ENCODE results near the gene NEK7. TPM values are rescaled to one million over a fixed set of nuclear protein-coding genes. Genes with fewer than 3 reads are reported as not detected.

NEK7 gene
- total RNA-seq, 3 donors from 2014 or later: 82.3 to 187 (median 105) TPM

DNA sequence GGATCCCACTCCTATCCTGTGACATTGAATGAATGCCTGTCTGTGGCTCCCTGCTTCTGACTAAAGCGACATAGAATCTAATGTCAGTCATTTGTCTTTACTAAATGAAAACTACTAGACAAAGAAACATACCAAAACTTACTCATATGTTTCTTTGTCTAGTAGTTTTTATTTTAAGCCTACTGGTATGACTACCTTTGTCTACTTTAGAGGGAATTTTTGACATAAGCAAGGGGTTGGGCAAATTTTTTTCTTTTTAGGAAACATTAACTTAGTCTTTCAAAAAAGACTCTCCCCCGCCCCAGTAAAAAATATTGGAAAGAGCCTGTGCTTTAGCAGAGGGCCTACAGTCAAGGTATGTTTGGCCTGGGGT lies 4.9 kb downstream of the NEK7 start:
- no peaks in the 10 kb centered on the region for H3K36me3 ChIP-seq
- no peak overlapping the region for H3K4me3 ChIP-seq
- intact Hi-C loops (cut with DNase I; ENCODE audit: low total_unique reads): no loop called here
- peaks cover 0 to 6% of the 10 kb centered on the region in 2 donors for H3K4me1 ChIP-seq
- TF ChIP-seq, protein P1, sequence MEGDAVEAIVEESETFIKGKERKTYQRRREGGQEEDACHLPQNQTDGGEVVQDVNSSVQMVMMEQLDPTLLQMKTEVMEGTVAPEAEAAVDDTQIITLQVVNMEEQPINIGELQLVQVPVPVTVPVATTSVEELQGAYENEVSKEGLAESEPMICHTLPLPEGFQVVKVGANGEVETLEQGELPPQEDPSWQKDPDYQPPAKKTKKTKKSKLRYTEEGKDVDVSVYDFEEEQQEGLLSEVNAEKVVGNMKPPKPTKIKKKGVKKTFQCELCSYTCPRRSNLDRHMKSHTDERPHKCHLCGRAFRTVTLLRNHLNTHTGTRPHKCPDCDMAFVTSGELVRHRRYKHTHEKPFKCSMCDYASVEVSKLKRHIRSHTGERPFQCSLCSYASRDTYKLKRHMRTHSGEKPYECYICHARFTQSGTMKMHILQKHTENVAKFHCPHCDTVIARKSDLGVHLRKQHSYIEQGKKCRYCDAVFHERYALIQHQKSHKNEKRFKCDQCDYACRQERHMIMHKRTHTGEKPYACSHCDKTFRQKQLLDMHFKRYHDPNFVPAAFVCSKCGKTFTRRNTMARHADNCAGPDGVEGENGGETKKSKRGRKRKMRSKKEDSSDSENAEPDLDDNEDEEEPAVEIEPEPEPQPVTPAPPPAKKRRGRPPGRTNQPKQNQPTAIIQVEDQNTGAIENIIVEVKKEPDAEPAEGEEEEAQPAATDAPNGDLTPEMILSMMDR (IDR thresholded peaks at IDR 0.05): no peak
- no peak for TF ChIP-seq POLR2AphosphoS5 (IDR thresholded peaks at IDR 0.05)
- no peak for TF ChIP-seq POLR2A (IDR thresholded peaks at IDR 0.05)
- H3K27me3 ChIP-seq: no peaks in the 10 kb centered on the region
- H3K9me3 ChIP-seq: no peaks in the 10 kb centered on the region
- H3K27ac ChIP-seq: no peak overlapping the region
- no peak for DNase-seq (ENCODE audit: low spot score in 2 of 2)

DNA sequence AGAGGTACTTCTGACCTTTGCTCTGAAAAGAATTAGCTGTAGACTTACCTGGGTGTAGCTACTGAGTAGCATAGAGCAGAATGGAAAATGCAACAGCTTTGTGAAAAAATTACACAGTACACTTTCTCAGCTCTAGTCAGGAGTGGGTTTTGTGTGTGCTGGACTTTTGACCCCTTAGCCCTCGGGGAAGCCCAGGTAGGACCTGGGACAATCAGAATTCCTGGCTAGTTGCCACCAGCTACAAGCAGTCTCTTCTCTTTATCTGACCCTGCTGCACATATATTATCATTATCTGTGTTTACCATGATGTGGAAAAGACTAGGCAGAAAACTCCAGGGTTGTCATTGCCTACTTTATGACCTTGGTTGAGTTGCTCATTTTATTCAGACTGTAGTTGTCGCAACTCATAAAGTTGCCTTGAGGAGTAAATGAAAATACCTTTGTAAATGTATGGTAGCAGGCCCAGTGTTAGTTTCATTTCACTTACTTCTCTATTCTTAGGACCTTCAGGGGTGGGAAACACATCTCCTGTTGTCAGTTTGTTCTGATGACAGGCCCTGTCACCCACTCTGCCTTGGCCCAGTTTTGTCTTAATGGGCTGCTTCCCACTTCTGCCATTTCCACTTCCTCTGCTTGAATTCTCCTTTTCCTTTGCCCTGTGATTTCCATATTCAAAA lies 5.4 kb downstream of the NEK7 start:
- no peaks in the 10 kb centered on the region for H3K9me3 ChIP-seq
- no peak overlapping the region for H3K4me3 ChIP-seq
- DNase-seq (ENCODE audit: low spot score in 2 of 2): no peak
- TF ChIP-seq POLR2A (IDR thresholded peaks at IDR 0.05): no peak
- no peak for TF ChIP-seq POLR2AphosphoS5 (IDR thresholded peaks at IDR 0.05)
- TF ChIP-seq, protein P1 (IDR thresholded peaks at IDR 0.05): no peak
- intact Hi-C loops (cut with DNase I; ENCODE audit: low total_unique reads): no loop called here
- H3K36me3 ChIP-seq: no peaks in the 10 kb centered on the region
- H3K4me1 ChIP-seq: peaks cover 0 to 6% of the 10 kb centered on the region in 2 donors
- H3K27me3 ChIP-seq: no peaks in the 10 kb centered on the region
- no peak overlapping the region for H3K27ac ChIP-seq

DNA sequence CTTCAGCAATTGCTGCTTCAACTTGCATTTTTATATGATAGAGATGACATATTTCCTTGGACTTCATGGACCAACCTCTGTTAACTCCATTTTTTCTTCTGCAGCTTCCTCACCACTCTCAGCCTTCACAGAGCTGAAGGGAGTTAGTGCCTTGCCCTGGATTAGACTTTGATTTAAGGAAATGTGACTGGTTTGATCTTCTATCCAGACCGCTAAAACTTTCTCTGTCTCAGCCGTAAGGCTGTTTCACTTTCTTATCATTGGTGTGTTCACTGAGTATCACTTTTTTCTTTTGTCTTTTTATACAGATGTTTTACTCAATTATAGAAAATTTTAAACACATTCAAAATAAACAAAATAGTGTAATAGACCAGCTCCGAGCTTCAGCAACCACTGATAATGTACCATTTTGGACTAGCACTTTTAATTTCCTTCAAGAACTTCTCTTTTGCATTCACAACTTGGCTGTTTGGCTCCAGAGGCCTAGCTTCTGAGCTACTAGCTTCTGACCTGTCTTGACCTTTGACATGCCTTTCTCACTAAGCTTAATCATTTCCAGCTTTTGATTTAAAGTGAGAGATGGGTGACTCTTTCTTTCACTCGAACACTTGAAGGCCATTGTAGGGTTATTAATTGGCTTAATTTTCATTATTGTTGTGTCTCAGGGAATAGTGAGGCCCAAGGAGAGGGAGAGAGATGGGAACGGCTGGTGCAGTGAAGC lies 9.3 kb downstream of the NEK7 start:
- intact Hi-C loops (cut with DNase I; ENCODE audit: low total_unique reads): no loop called here
- no peak for DNase-seq (ENCODE audit: low spot score in 2 of 2)
- Histone ChIP-seq H3K9me3 (no peaks in the 10 kb centered on the region), H3K27me3 (no peaks in the 10 kb centered on the region), H3K36me3 (no peaks in the 10 kb centered on the region), H3K4me1 (peaks cover 0 to 9% of the 10 kb centered on the region in 2 donors), H3K4me3 (no peak overlapping the region), H3K27ac (no peak overlapping the region)
- TF ChIP-seq POLR2A (IDR thresholded peaks at IDR 0.05) (no peak), POLR2AphosphoS5 (IDR thresholded peaks at IDR 0.05) (no peak)
- TF ChIP-seq, protein P1 (IDR thresholded peaks at IDR 0.05): no peak

DNA sequence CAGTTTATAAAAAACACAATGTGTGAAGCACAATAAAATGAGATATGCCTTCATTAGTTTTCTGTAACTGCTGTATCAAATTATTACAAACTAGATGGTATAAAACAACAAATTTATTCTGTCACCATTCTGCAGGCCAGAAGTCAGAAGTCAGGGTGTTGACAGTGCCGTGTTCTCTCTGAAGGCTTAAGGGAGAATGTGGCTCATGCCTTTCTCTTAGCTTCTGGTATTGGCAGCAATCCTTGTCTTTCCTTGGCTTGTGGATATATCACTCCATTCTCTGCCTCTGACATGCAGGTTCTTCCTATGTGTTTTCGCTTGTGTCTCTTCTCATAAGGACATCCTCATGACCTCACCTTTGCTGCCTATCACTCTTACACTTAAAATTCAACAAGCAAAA lies 10.1 kb downstream of the NEK7 start:
- TF ChIP-seq, protein P1 (IDR thresholded peaks at IDR 0.05): no peak
- TF ChIP-seq POLR2AphosphoS5 (IDR thresholded peaks at IDR 0.05) (no peak), POLR2A (IDR thresholded peaks at IDR 0.05) (no peak)
- intact Hi-C loops (cut with DNase I; ENCODE audit: low total_unique reads): no loop called here
- no peak for DNase-seq (ENCODE audit: low spot score in 2 of 2)
- Histone ChIP-seq H3K27me3 (no peaks in the 10 kb centered on the region), H3K36me3 (no peaks in the 10 kb centered on the region), H3K27ac (no peak overlapping the region), H3K4me3 (no peak overlapping the region), H3K4me1 (peaks cover 0 to 9% of the 10 kb centered on the region in 2 donors), H3K9me3 (no peaks in the 10 kb centered on the region)

DNA sequence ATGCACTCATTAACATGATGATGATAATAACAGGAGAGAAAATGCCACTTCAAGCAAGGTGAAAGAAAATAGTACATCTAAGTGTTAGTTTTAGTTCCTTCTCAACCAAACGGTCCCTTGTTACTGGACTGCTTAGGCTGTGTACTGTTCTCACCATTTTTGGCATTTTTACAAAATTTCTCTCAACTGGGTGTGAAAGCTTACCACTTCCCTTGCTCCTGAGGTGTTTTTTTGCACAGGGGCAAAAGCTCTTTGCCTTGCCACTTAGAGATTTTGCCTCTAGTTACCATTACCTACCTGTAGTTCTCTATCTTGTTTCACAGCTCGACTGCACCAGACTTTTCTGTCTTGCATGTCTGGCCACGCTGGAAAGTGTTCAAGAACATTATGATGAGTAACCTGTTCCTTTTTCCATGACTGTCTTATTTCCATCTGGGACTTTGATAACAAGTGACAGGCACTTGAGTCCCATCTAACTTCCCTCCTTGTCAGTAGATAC lies 10.7 kb downstream of the NEK7 start:
- TF ChIP-seq POLR2AphosphoS5 (IDR thresholded peaks at IDR 0.05) (no peak), POLR2A (IDR thresholded peaks at IDR 0.05) (no peak)
- TF ChIP-seq, protein P1 (IDR thresholded peaks at IDR 0.05): no peak
- Histone ChIP-seq H3K27me3 (no peaks in the 10 kb centered on the region), H3K4me3 (no peak overlapping the region), H3K27ac (no peak overlapping the region), H3K36me3 (no peaks in the 10 kb centered on the region), H3K4me1 (peaks cover 0 to 9% of the 10 kb centered on the region in 2 donors), H3K9me3 (no peaks in the 10 kb centered on the region)
- intact Hi-C loops (cut with DNase I; ENCODE audit: low total_unique reads): no loop called here
- no peak for DNase-seq (ENCODE audit: low spot score in 2 of 2)
